Measurements from ENCODE around the gene GHRHR.
A peak's percentile ranks its signal among the peaks of the same experiment; 100 is the strongest.

GHRHR gene

DNA sequence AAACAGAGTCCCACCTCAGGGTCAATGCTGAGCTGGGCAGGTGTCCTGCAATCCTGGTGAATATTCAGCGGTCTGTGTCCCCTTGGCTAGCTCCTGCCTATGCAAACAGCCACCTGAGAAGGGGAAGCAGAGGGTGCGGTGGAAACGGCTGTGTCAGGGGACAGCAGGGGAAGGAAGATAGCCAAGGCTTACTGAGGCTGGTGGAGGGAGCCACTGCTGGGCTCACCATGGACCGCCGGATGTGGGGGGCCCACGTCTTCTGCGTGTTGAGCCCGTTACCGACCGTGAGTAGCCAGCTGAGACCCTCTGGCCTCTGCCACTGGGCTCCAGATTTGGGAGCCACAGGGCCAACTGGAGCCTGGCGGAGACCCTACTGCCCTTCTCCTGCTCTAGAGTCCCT, at the start of gene GHRHR:
GHRHR (plus strand) TSS at position 112 of the 400 bp plus-strand sequence; CDS start at position 228, 116 bp downstream.
- no peak for DNase-seq

DNA sequence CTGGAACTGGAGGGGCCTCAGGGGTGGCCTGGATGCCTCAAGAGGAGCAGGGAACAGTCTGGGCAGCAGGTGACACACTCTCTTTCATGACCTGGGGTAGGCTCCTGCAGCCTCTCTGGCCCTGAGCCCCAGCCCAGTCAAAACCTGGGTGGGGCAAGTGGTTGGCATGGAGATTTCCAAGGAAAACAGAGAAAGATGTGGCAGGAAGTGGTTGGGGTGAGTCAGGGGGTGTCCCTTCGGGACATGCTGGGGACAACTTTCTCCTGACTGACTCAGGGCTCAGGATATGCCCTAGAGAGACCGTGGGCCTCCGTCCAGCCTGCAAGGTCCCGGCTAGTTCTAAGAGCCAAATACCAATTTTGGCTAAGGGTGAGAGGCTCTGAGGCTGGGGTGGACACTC, 49.2 kb upstream of the GHRHR start:
- no peak for DNase-seq

DNA sequence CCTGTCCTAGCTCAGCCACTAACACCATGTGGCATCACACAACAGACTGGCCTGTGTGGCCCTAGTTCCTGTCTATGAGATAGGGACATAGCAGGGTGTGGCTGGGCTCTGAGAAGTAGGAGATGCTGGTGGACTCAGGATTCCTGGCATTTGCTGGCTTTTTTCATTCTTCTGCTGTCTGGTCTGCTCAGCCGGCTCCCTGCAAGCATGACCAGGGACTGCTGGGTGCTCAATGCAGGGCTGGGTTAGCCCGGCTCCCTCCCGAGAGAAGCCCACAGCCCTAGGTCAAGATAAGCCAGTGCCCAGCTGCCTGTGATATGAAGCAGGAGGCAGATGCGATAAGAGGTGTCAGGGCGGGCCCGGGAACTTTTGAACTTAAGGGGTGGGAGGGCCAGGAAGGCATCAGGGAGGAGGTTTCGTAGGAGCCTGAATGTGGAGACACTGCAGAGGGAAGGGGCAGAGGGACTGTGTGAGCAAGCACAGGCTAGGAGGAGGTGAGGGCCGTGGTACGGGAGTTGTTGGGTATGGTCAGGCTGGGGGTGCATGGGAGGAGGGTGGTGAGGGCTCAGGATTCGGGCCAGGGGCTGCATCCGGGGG, 48.6 kb upstream of the GHRHR start:
- DNase-seq, result no peak

DNA sequence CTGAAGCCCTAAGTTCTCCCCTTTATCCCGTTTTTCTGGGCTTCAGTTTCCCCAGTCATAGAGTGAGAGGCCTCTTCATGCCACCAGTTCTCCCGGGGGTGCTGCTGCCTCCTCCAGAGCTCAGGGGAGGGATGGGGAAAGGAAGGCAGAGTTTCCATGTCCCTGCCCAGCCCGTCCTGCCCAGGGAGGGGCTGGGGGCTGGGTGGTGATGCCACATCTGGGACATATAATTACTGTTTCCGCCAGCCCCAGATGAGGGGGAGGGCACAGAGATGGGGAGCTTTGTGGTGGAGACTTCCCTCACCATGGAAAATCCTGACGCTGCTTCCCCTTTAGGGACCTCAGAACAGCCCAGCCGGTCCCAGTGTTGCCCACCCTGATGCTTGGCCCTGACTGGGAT, 48.0 kb upstream of the GHRHR start:
- DNase-seq, result no peak

DNA sequence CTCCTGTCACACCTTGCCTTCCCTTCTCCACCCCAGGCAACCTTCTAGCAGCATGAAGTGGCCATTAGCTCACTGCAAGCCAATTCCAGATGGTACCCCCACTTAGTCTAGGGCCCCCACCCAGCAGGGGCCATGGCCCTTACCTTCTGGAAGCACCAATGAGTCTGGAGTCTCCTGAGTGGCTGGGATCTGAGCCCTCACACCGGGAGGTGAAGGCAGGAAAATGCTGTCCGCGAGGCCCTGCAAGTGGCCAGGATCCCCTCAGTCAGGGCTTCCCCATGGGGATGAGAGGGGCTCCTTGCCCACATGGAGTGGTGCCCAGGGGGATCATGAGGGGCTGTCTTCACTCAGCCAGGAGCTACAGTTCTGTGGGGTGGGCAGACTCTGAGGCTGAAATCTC, 47.5 kb upstream of the GHRHR start:
- DNase-seq, result no peak

DNA sequence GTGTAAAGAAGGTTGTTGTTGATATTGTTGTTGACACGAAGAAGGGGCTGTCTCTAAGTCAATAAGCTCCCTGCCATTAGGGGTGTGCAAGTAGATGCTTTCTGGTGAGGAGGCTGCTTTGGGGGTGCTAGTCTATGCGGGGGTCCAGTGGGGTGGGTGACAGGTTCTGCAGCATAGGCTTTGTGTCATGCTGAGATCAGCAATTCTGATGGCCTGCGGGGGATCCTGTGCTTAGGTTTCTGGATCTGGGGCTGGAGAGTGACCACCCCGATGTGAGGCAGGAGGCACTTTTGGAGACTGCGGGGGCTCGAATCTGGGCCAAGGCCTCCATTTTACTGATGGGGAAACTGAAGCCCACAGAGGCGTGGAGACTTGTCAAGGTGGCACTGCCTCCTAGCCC, 47.0 kb upstream of the GHRHR start:
- no peak for DNase-seq

DNA sequence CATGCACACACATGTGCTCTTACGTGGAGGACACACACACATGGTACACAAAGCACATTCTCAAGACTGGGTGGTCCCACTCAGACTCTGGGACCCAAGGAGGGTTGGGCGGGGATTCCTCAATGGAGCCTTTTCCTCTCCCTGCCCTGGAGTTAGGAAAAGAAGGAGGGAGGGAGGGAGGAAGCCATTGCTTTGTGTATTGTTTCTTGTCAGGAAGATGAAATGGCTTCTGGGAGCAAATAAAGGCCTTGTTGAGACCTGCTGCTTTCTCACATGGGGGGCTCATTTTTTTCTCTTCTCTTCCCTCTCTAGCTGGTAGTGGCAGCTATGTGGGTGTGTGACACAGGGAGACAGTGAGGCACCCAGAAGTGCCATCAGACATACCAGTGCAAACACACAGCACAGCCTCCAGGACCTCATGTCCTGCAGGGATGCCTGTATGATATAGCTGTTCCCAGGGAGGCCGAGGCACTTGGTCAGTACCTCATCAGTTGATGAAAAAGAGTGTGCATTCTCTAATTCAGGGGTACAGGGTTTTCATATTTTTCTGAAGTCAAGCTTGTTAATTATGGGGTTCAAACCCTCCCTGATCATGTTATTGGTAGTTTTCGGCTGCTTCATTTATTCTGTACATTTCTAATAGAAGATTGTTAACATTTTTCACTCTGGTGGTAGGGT, 46.4 kb upstream of the GHRHR start:
- no peak for DNase-seq

DNA sequence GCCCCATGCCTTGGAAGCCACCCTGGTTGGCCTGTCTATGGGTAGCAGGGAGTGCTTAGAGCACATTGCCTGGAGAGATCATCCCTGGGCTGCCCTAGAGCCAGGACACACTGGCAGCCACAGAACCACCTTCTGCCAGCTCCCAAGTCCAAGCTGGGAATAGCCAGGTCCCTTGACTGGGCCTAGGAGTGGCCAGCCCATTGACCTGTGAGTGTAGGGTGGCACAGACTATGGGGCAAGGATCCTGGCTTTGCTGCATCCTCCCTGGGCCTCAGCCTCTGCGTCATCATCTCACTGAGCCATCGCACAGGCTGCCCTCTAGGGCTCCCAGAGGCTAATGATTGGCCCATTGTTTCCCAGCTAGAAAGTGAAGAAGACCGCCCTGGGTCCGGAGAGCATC, 45.1 kb upstream of the GHRHR start:
- peak in 2 of 56 donors; percentile 14 to 20 for DNase-seq

DNA sequence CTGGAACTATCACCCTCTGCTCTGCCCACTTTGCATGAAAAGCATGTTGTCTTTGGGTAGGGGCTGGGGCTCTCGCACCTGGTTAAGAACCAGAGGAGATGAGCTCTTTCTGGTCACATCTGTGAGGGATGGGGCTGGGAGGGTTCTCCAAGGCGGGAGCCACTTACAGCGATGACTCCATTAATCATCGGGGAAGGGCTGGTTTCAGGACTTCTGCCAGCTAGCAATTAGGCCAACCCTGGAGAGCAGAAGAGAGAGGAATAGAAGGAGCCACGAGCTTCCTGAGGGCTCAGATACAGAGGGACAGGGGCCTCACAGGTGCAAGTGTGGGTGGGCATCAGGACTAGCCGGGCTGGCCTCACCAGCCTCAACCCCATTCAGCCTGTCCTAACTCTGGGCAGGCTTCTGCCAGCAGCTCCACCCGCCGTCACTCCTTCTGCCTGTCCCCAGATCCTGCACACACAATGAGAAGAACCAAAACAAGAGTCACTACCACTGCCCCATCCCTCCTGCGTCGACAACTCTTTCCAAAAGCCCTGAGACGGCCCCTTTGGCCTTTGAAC, 43.7 kb upstream of the GHRHR start:
- DNase-seq, result no peak

DNA sequence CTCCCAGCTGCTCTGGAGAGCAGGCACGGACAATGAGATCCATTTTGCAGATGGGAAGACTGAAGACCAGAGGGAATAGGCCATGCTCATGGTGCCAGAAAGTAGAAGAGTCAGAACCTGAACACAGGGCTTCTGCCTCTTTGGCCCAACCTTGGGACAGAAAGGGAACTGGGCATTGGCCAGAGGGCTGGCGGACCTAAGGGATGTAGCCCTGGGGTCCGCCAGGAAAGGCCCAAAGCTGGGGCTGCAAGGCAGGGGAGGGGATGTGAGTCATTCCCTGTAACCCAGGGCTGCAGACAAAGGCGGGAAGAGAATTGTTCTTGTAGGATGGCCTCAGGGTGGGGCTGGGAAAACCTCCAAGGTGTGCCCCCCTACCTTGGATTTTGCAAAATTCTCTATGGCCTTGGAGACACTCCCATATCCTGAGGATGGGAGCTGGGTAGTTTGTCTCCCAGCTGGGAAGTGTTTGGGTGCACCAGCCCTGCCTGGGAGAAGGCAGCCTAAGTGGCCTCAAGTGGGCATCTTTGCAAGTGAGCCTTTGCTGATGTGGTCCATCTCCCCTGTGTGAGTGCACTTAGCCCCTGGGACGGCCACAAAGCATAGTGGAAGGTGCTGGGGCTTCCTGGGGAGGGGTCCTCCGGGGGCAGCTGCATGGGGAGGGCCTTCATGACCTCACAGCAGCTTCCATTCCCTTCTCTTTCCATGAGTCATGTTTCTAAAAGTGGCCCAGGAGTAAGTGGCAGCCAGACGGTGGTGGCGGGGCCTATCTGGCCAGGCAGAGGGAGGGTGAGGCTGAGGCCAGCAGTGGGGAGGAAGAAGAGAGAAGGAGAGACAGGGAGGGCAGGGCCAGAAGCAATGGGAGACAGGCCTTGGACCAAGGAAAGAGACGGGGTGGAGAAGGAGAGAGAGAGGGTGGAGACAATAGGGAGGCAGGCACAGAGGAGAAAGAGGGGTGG, 42.9 kb upstream of the GHRHR start:
- DNase-seq, result peak in 1 of 56 donors; percentile 30

DNA sequence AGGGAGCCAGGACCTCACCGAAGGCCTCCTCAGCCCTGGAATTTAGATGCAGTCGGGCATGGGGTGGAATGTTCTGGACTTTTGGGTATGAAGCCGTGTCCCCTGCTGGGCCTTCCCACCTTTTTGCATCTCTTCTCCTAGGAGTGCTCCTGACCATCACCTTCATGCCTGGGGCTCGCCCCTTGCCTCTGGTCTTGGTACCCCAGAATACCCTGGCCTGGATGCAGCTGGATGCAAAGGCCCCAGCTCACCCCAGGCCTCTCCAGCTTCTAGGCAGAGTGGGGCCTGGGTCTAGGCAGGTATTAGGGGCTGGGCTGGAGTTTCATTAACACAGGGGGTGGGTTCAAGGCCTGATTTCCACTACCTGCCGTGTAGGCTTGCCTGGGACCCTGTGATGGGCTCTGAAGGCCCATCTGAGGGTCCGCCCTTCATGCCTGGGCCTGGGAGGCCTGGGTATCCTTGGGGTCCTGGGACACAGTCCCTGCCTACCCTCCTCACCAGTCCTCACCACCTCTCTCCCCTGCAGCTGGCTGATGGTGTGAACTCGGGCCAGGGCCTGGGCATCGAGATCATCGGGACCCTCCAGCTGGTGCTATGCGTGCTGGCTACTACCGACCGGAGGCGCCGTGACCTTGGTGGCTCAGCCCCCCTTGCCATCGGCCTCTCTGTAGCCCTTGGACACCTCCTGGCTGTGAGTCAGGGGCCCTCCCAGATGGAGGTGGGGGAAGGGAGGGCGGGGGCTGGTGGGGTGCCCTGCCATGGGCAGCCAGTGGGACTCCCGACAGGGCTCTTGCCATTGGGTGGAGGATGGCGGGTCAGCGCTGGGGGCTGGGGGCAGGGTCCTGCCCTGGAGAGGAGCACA, 42.0 kb upstream of the GHRHR start:
- DNase-seq, result no peak

DNA sequence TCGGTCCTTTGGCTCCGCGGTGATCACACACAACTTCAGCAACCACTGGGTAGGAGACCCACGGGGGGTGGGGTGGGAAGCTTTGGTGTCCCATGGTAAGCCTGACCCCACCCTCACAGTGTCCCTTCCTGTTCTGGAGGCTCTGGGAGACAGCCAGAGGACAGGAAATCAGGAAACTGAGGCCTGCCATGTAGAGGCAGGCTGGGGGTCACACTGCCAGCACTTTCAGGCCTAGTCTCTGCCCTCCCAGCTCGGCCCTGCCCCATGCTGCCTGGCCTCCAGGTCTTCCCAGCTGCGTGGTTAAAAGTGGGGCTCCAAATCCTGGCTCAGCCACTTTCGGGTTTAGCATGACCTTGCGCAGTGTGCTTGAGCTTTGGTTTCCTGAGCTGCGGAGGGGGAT, 41.2 kb upstream of the GHRHR start:
- no peak for DNase-seq

DNA sequence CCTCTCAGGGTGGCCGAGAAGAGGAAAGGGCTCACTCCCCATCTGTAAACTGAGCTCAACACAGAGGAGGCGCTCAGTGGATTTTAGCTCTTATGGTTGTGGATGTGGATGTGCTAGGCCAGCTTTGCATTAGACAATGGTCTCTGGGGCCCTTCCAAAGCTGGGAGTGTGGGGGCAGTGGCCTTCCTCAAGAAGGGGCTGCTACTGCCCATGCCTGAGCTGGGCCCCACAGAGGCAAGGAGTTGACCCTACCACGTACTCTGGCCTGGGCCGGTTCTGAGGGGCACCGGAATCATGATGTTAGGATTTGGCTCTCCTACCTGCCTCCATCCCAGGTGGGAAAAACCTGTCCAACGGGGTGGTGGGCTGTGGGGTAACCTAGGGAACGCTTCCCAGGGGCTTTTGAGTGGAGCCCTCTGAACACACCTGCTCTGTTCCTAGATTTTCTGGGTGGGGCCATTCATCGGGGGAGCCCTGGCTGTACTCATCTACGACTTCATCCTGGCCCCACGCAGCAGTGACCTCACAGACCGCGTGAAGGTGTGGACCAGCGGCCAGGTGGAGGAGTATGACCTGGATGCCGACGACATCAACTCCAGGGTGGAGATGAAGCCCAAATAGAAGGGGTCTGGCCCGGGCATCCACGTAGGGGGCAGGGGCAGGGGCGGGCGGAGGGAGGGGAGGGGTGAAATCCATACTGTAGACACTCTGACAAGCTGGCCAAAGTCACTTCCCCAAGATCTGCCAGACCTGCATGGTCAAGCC, 40.6 kb upstream of the GHRHR start:
- no peak for DNase-seq

DNA sequence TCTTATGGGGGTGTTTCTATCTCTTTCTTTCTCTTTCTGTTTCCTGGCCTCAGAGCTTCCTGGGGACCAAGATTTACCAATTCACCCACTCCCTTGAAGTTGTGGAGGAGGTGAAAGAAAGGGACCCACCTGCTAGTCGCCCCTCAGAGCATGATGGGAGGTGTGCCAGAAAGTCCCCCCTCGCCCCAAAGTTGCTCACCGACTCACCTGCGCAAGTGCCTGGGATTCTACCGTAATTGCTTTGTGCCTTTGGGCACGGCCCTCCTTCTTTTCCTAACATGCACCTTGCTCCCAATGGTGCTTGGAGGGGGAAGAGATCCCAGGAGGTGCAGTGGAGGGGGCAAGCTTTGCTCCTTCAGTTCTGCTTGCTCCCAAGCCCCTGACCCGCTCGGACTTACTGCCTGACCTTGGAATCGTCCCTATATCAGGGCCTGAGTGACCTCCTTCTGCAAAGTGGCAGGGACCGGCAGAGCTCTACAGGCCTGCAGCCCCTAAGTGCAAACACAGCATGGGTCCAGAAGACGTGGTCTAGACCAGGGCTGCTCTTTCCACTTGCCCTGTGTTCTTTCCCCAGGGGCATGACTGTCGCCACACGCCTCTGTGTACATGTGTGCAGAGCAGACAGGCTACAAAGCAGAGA, 39.9 kb upstream of the GHRHR start:
- DNase-seq, result no peak

DNA sequence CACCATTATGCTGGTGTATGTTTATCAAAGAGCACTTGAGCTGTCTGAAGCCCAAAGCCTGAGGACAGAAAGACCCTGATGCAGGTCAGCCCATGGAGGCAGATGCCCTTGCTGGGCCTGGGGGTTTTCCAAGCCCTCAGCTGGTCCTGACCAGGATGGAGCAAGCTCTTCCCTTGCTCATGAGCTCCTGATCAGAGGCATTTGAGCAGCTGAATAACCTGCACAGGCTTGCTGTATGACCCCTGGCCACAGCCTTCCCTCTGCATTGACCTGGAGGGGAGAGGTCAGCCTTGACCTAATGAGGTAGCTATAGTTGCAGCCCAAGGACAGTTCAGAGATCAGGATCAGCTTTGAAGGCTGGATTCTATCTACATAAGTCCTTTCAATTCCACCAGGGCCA, 39.1 kb upstream of the GHRHR start:
- no peak for DNase-seq

DNA sequence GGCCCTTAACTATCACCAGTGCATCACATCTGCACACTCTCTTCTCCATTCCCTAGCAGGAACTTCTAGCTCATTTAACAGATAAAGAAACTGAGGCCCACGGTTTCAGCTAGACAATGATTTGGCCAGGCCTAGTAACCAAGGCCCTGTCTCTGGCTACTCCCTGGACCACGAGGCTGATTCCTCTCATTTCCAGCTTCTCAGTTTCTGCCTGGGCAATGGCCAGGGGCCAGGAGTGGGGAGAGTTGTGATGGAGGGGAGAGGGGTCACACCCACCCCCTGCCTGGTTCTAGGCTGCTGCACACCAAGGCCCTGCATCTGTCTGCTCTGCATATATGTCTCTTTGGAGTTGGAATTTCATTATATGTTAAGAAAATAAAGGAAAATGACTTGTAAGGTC, 38.6 kb upstream of the GHRHR start:
- no peak for DNase-seq

DNA sequence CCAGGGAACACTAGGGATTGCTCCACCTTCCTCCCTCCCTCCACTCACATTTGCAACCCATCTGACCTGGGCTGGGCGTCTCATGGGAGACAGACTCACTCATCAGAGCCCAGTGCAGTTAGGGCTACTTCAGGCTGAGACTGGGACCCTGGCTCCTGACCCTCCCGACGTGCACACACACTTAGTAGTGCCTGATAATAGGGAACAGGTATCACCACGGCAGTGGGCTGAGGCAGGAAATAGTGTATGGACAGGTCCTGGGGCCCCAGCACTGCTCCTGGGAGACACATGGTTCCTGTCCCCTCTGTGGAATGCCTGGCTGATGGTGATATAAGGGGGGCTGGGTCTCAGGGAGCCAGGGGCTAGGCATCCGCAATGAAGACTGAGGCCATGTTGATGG, 37.8 kb upstream of the GHRHR start:
- DNase-seq, result no peak

DNA sequence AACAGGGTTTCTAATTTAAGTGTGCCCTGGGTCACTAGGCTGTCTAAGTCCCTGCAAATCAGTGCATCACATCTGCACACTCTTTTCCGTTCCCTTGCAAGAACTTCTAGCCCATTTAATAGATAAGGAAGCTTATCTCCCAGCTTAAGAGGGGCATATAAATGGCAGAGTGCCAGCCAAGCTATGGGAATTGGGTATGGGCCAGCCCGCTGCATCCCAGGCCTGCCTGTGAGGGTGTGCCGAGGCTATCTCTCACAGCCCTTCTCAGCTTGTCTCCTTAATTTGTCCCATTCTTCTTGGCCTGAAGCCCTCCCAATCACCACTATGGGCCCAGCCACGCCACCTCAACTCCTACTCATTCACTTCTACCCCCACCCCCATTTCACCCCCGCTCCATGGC, 37.4 kb upstream of the GHRHR start:
- DNase-seq, result no peak

DNA sequence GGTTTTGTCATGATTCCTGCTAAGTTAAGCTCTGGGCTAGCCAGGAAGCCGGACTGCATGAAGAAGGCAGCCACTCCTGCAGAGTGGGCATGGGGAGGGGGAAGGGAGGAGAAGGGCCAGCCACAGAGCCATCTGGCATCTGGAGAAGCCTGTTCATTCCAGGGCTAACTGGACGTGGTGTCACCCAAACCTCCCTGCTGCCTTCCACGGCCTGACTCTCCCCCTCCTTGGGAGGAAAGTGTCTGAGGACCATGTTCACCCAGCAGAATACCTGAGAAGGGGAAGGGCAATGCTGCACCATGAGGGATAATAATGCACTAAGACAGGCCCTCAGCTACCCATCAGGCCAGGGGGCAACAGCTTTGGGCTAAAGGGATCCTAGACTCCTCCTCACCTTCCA, 36.7 kb upstream of the GHRHR start:
- DNase-seq, result no peak

DNA sequence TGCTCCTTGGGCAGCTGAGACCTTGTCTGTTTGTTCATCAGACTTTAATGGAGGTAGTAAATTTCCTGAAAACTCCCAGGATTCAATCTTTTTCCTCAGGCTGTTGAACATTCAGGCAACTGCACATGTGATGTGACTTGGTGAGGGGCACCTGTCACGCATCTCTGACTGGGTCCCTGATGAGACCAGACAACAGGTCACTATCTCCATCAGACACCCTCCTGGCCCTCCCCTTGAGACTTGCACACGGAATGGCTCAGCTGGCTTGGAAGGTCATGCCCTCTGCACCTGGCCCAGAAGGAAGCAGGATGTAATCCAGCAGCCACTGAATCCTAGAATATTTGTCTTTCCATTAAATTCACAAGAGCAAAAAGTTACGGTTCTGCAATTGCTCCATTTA, 36.2 kb upstream of the GHRHR start:
- no peak for DNase-seq
